Renal cortex interstitium (tissue), 11 donors: ENCODE results near the gene ZNF740. TPM values are rescaled to one million over a fixed set of nuclear protein-coding genes. Genes with fewer than 3 reads are reported as not detected.
"Not testable (repeated sequence)": the region's sequence is repeated elsewhere in the genome, so short reads cannot be mapped to it uniquely, and the experiment has no call there.

Experiments
- DNase-seq, 11 donors: peaks; one replicate each; pipeline ENCODE4 v3.0.0-alpha.2; 2013; ENCODE audit warnings: low read depth in 9 of 11, low spot score in 4 of 11; ENCODE audit errors: extremely low read depth in 1 of 11
- polyA plus RNA-seq, 3 donors: library from polyadenylated mRNA; unstranded; fragments of 120-200 nt; gene quantifications; one replicate each; pipeline ENCODE4 v1.2.1, GENCODE V29; 2013; ENCODE audit not compliant: insufficient read length in 3 of 3

ZNF740 gene
- polyA plus RNA-seq, 3 donors: 73.3 to 78.5 (median 74.5) TPM

- no peak for DNase-seq
These were observed 10.9 kb upstream of the ZNF740 start for GRCh38 chr12:53169644-53170043.

GRCh38 chr12:53170215-53170614 lies 10.3 kb upstream of the ZNF740 start:
- no peak for DNase-seq

- no peak for DNase-seq
These were observed 9.4 kb upstream of the ZNF740 start for GRCh38 chr12:53170876-53171724.

- peak in 3 of 11 donors; percentile 28 to 52 (median 32) for DNase-seq
These were observed 8.7 kb upstream of the ZNF740 start for GRCh38 chr12:53171725-53172329.

- DNase-seq: no peak
These were observed 8.2 kb upstream of the ZNF740 start for GRCh38 chr12:53172352-53172751.

- DNase-seq: no peak
These were observed 7.3 kb upstream of the ZNF740 start for GRCh38 chr12:53173085-53173715.

GRCh38 chr12:53174881-53175491 lies 5.5 kb upstream of the ZNF740 start:
- no peak for DNase-seq

GRCh38 chr12:53176750-53177149 lies 3.8 kb upstream of the ZNF740 start:
- DNase-seq: no peak

- not testable (repeated sequence) for DNase-seq
These were observed 3.1 kb upstream of the ZNF740 start for GRCh38 chr12:53177447-53177846.

- DNase-seq: not testable (repeated sequence)
These were observed 1.7 kb upstream of the ZNF740 start for GRCh38 chr12:53178803-53179202.

- peak in 1 of 11 donors; percentile 18 for DNase-seq
These were observed 769 bp upstream of the ZNF740 start for GRCh38 chr12:53179687-53180219.

- peak in 9 of 11 donors; percentile 64 to 82 (median 78) for DNase-seq
These were observed 566 bp downstream of the ZNF740 start for GRCh38 chr12:53180931-53181645.

GRCh38 chr12:53181935-53182334 lies 1.4 kb downstream of the ZNF740 start:
- DNase-seq: no peak

GRCh38 chr12:53182903-53183302 lies 2.4 kb downstream of the ZNF740 start:
- no peak for DNase-seq

GRCh38 chr12:53184828-53185227 lies 4.3 kb downstream of the ZNF740 start:
- no peak for DNase-seq

- DNase-seq: no peak
These were observed 5.1 kb downstream of the ZNF740 start for GRCh38 chr12:53185582-53186153.

- DNase-seq: no peak
These were observed 6.2 kb downstream of the ZNF740 start for GRCh38 chr12:53186745-53187144.

GRCh38 chr12:53187145-53187899 lies 6.8 kb downstream of the ZNF740 start:
- no peak for DNase-seq
